Measurements from ENCODE around the gene EML1.

DNA sequence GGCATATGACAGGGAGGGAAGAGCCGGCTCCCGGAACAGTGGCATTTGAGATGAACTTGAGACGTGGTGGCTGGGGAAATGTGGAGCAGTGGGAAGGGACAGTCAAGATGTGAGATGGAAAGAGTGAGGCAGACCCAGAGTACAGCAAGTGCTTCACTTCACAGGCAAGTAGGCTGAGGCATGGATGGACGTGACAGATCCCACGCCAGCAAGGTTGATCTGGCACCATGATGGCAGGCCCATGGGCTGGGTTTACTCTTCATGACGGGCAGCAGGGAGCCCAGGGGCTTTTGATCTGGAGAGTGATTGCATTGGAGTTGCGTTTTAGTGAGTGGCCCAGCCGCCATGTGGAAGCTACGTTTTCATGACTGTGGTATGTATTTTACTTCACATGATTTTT is 17.9 kb upstream of the EML1 start:
- TF ChIP-seq ARID4B (CRISPR knock-in tag; IDR thresholded peaks at IDR 0.05; ENCODE audit: borderline replicate concordance) (no peak), CTCF (IDR thresholded peaks at IDR 0.05) (no peak), GABPB1 (CRISPR knock-in tag; IDR thresholded peaks at IDR 0.05) (no peak), ZNF138 (CRISPR knock-in tag; conservative IDR thresholded peaks at IDR 0.05) (no peak)

Data from WTC11 (cell line).